Fibroblast of the aortic adventitia (primary cell): ENCODE measurements around the gene CERS6. TPM values are rescaled to one million over a fixed set of nuclear protein-coding genes. Genes with fewer than 3 reads are reported as not detected.

Source experiments
- DNase-seq: peaks from one replicate; pipeline ENCODE4 v3.0.0-alpha.2; 2010; ENCODE audit warnings: low read depth
- H3K4me3 ChIP-seq: 2 replicates; pipeline ENCODE4 v1.5.1; 2011; ENCODE audit warnings: low read depth, mild to moderate bottlenecking, control low read depth, low read length, moderate library complexity
- CTCF ChIP-seq: IDR thresholded peaks from 2 replicates; pipeline ENCODE4 v1.5.1; 2011; ENCODE audit warnings: mild to moderate bottlenecking, low read length, control low read depth, inconsistent platforms; ENCODE audit not compliant: insufficient read depth
- small RNA-seq: library from RNA; depleted of rRNA; stranded (forward); fragments of <200 nt; gene quantifications from one replicate; pipeline ENCODE3, GENCODE V24; 2012
- total RNA-seq: library from RNA; depleted of rRNA; stranded (reverse); fragments of >200 nt; gene quantifications from 2 replicates; pipeline ENCODE4 v1.2.3, GENCODE V29; 2012; ENCODE audit warnings: low replicate concordance

CERS6 gene
- total RNA-seq, 1 donor, result 14.2 TPM

GRCh38 chr2:168819050-168819715, 363.1 kb downstream of the CERS6 start:
- TF ChIP-seq CTCF, result no peak
- peak overlapping the region; percentile 19 for H3K4me3 ChIP-seq
- DNase-seq, result peak; percentile 9

GRCh38 chr2:168819829-168820489, 363.9 kb downstream of the CERS6 start:
- no peak overlapping the region for H3K4me3 ChIP-seq
- no peak for DNase-seq
- no peak for TF ChIP-seq CTCF

GRCh38 chr2:168821577-168821976, 365.5 kb downstream of the CERS6 start:
- no peak for DNase-seq
- H3K4me3 ChIP-seq, result no peak overlapping the region
- no peak for TF ChIP-seq CTCF

- H3K4me3 ChIP-seq, result no peak overlapping the region
- TF ChIP-seq CTCF, result no peak
- no peak for DNase-seq
Observed at GRCh38 chr2:168821992-168822391, 365.9 kb downstream of the CERS6 start.

Small RNAs within 50 kb of the gene (small RNA-seq; reads per million reads assigned to genes)
- gene MIR4774, result not detected
- gene RN7SL813P, result not detected
- not detected for gene RNU6-766P

Other genes starting within 250 kb of the CERS6 start
- gene STK39, start 208.7 kb upstream of the CERS6 start, total RNA-seq, result 8.2 and 31.0 TPM in 2 replicates